Esophagus muscularis mucosa (tissue), 3 donors: ENCODE data around the gene STXBP6.

Source experiments
- POLR2A ChIP-seq: fragments of 450-650 bp; IDR thresholded peaks from one replicate; pipeline ENCODE4 v1.6.1; 2017; ENCODE audit warnings: antibody characterized with exemption, moderate library complexity, mild to moderate bottlenecking, low read depth
- TF ChIP-seq, protein P1 (sequence below), 3 experiments: fragments of 200-600 bp in 2 of 3; fragments of 450-650 bp in 1 of 3; sonication (generic) in 2 of 3; IDR thresholded peaks; one replicate each; pipeline ENCODE4 v1.5.1; 2017 to 2019; ENCODE audit warnings: antibody characterized with exemption in 3 of 3, mild to moderate bottlenecking in 2 of 3, moderate library complexity in 1 of 3

DNA sequence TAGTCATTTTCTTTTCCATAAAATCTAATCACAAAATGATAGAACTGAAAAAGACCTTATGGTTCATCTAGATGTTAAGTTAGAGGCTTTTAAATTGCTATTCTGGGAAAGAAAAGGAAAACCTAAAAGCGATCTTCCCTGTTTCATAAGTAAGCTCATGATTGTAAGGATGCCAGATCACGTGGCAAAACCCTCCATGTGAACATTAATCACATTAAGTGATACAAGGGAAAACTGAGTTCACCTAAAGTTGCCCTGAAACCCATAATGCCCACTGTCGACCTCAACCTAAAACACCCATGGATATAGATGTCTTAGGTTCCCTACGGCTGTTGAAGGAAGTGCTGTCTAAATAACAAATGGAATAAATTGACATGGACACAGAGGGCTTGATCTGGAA lies 3.0 kb upstream of the STXBP6 start:
- TF ChIP-seq, protein P1, sequence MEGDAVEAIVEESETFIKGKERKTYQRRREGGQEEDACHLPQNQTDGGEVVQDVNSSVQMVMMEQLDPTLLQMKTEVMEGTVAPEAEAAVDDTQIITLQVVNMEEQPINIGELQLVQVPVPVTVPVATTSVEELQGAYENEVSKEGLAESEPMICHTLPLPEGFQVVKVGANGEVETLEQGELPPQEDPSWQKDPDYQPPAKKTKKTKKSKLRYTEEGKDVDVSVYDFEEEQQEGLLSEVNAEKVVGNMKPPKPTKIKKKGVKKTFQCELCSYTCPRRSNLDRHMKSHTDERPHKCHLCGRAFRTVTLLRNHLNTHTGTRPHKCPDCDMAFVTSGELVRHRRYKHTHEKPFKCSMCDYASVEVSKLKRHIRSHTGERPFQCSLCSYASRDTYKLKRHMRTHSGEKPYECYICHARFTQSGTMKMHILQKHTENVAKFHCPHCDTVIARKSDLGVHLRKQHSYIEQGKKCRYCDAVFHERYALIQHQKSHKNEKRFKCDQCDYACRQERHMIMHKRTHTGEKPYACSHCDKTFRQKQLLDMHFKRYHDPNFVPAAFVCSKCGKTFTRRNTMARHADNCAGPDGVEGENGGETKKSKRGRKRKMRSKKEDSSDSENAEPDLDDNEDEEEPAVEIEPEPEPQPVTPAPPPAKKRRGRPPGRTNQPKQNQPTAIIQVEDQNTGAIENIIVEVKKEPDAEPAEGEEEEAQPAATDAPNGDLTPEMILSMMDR (IDR thresholded peaks at IDR 0.05) = no peak
- TF ChIP-seq POLR2A = no peak
